DOHH2 (cell line): Measurements from ENCODE around the gene LINGO1.

Experiments
- H3F3A ChIP-seq: fragments of 200-600 bp; sonication (generic), shearing (Covaris generic); 2 replicates; pipeline ENCODE4 v1.6.0; 2016; ENCODE audit warnings: antibody characterized with exemption, mild to moderate bottlenecking; ENCODE audit not compliant: control insufficient read depth, insufficient read depth
- H3K27ac ChIP-seq: fragments of 200-600 bp; sonication (generic); 2 replicates; pipeline ENCODE4 v1.5.1; 2014; ENCODE audit warnings: low read depth, mild to moderate bottlenecking, low read length, moderate library complexity
- H3K27me3 ChIP-seq: fragments of 200-600 bp; sonication (generic); 2 replicates; pipeline ENCODE4 v1.6.1; 2014; ENCODE audit warnings: mild to moderate bottlenecking, low read length, mixed read lengths; ENCODE audit not compliant: control insufficient read depth
- H3K36me3 ChIP-seq: fragments of 200-600 bp; sonication (generic); 2 replicates; pipeline ENCODE4 v1.6.1; 2014; ENCODE audit warnings: mild to moderate bottlenecking, low read length, moderate library complexity, mixed read lengths; ENCODE audit not compliant: control insufficient read depth
- H3K4me1 ChIP-seq: fragments of 200-600 bp; sonication (generic); 2 replicates; pipeline ENCODE4 v1.6.1; 2014; ENCODE audit warnings: mild to moderate bottlenecking, low read length, mixed read lengths; ENCODE audit not compliant: control insufficient read depth
- H3K4me2 ChIP-seq: fragments of 200-600 bp; sonication (generic); 2 replicates; pipeline ENCODE4 v1.6.0; 2014; ENCODE audit warnings: mild to moderate bottlenecking, low read length, moderate library complexity
- H3K4me3 ChIP-seq: fragments of 200-600 bp; sonication (generic); 2 replicates; pipeline ENCODE4 v1.5.1; 2014; ENCODE audit warnings: mild to moderate bottlenecking, low read length, mixed read lengths
- H3K79me2 ChIP-seq: fragments of 200-600 bp; sonication (generic); 2 replicates; pipeline ENCODE4 v1.6.1; 2014; ENCODE audit warnings: mild to moderate bottlenecking, low read length, mixed read lengths; ENCODE audit not compliant: control insufficient read depth
- H3K9me2 ChIP-seq: fragments of 200-600 bp; sonication (generic); replicated peaks from 2 replicates; pipeline ENCODE4 v1.6.1; 2014; ENCODE audit warnings: mild to moderate bottlenecking, low read length, mixed read lengths; ENCODE audit not compliant: control insufficient read depth
- H3K9me3 ChIP-seq: fragments of 200-600 bp; sonication (generic); 2 replicates; pipeline ENCODE4 v1.6.1; 2014; ENCODE audit warnings: antibody characterized with exemption, low read length, mixed read lengths; ENCODE audit not compliant: control insufficient read depth, insufficient read depth
- H4K20me1 ChIP-seq: fragments of 200-600 bp; sonication (generic); 2 replicates; pipeline ENCODE4 v1.6.0; 2014; ENCODE audit warnings: low read depth, mild to moderate bottlenecking, antibody characterized with exemption, low read length, moderate library complexity; ENCODE audit not compliant: control insufficient read depth, insufficient read depth
- EZH2phosphoT487 ChIP-seq: fragments of 200-600 bp; sonication (generic); IDR thresholded peaks from 2 replicates; pipeline ENCODE4 v1.6.1; 2017; ENCODE audit warnings: borderline replicate concordance, mild to moderate bottlenecking, antibody characterized with exemption, low read length, moderate library complexity, mixed read lengths
- TF ChIP-seq, protein P1 (sequence below): fragments of 200-600 bp; sonication (generic); IDR thresholded peaks from one replicate; pipeline ENCODE4 v1.5.1; 2014; ENCODE audit warnings: antibody characterized with exemption, mild to moderate bottlenecking, low read depth, low read length; ENCODE audit not compliant: poor library complexity, severe bottlenecking

The LINGO1 gene

DNA sequence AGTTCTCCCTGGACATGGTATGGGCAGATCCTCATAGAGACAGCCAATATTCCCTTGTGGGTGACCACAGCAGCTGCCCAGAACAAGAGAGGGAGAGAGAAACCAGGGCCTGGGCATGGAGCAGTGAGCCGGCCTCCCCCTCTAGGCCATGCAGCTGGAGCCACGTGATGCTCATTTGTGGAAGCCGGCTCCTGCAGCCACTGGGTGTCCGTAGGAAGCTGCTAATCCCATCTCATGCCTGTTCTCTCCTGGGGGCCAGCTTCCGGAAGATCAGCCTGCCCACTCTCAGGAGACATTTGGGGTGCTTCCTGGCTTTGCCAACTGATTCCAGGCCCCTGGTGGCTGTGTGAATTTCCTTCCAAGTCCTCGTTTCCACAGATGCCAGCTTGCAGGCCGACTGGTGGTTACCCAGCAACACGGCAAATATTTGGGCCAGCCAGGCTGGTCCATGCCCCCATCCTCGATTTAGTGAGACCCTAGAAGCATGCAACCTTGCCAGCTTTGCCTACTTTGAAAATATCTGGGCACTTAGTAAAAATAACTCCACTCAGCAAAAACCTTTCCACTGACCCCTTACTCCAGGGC, 55.3 kb downstream of the LINGO1 start:
- no peaks in the 10 kb centered on the region for H3K27me3 ChIP-seq
- H3K4me3 ChIP-seq = no peak overlapping the region
- no peak overlapping the region for H3K4me2 ChIP-seq
- no peak for TF ChIP-seq EZH2phosphoT487
- H3K36me3 ChIP-seq = no peaks in the 10 kb centered on the region
- no peak overlapping the region for H3K27ac ChIP-seq
- H3K4me1 ChIP-seq = no peaks in the 10 kb centered on the region
- H3F3A ChIP-seq = no peaks in the 10 kb centered on the region
- H4K20me1 ChIP-seq = no peaks in the 10 kb centered on the region
- no peaks in the 10 kb centered on the region for H3K79me2 ChIP-seq
- no peaks in the 10 kb centered on the region for H3K9me2 ChIP-seq
- H3K9me3 ChIP-seq = no peaks in the 10 kb centered on the region

DNA sequence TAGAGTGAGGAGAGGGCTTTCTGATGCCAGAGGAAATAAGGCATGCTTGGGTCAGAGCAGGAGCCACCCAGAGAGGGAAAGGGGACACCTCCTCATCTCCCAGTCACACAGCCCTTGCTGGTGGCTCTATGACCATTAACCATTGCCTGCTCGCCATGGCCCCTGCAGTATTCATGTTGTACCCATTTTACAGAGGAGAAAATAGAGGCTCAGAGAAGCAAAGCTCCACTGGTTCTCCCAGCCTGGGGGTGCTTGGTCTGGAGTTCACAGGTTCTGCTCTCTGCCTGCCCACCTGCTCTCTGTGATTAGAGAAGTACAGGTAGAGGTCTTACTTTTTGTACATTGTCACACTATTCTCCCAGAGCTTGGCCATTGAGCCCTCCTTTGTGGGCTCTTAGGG, 56.2 kb downstream of the LINGO1 start:
- Histone ChIP-seq H3K4me3 (no peak overlapping the region), H3K9me3 (no peaks in the 10 kb centered on the region), H4K20me1 (no peaks in the 10 kb centered on the region), H3K27me3 (no peaks in the 10 kb centered on the region), H3K27ac (no peak overlapping the region), H3F3A (no peaks in the 10 kb centered on the region), H3K4me2 (no peak overlapping the region), H3K9me2 (no peaks in the 10 kb centered on the region), H3K36me3 (no peaks in the 10 kb centered on the region), H3K79me2 (no peaks in the 10 kb centered on the region), H3K4me1 (no peaks in the 10 kb centered on the region)
- no peak for TF ChIP-seq EZH2phosphoT487
- TF ChIP-seq, protein P1, sequence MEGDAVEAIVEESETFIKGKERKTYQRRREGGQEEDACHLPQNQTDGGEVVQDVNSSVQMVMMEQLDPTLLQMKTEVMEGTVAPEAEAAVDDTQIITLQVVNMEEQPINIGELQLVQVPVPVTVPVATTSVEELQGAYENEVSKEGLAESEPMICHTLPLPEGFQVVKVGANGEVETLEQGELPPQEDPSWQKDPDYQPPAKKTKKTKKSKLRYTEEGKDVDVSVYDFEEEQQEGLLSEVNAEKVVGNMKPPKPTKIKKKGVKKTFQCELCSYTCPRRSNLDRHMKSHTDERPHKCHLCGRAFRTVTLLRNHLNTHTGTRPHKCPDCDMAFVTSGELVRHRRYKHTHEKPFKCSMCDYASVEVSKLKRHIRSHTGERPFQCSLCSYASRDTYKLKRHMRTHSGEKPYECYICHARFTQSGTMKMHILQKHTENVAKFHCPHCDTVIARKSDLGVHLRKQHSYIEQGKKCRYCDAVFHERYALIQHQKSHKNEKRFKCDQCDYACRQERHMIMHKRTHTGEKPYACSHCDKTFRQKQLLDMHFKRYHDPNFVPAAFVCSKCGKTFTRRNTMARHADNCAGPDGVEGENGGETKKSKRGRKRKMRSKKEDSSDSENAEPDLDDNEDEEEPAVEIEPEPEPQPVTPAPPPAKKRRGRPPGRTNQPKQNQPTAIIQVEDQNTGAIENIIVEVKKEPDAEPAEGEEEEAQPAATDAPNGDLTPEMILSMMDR = no peak

DNA sequence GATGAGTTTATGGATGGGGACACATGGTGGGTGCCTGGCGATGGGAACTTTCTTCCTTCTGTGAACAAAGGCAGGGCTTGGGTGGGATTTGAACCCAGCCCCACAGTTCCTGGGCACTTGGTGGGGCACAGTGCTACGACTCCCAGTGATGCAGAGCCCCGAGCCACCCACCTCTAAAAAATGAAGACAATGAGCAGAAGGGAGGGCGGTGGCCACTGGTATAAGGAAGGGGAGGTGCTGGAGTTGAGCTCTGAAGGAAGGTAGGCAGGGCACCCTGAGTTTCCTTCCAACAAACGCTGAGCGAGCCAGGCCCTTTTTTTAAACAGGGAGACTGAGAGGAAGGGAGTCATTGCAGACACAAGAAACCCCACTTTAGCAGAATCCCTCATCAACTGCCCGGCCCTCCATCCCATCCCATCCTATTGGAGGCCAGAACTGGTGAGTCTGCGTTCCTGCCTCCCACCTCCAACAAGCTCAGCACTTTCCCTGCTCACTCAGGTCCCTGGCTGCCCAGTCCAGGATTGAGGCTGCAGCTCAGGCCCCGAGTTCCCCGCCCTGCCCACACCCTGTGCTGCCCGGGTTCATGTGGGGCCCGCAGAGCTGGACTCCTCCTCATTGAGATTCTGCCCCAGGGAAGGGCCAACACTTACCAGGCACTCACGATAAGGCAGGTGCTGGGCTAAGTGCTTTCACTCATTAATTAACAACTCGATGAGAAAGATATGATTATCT, 57.3 kb downstream of the LINGO1 start:
- H3K4me2 ChIP-seq = no peak overlapping the region
- no peaks in the 10 kb centered on the region for H3K79me2 ChIP-seq
- no peaks in the 10 kb centered on the region for H3K9me2 ChIP-seq
- H3F3A ChIP-seq = no peaks in the 10 kb centered on the region
- no peak overlapping the region for H3K27ac ChIP-seq
- no peaks in the 10 kb centered on the region for H3K9me3 ChIP-seq
- no peak for TF ChIP-seq EZH2phosphoT487
- TF ChIP-seq, protein P1 = no peak
- H3K27me3 ChIP-seq = no peaks in the 10 kb centered on the region
- H3K4me3 ChIP-seq = no peak overlapping the region
- H4K20me1 ChIP-seq = no peaks in the 10 kb centered on the region
- H3K4me1 ChIP-seq = no peaks in the 10 kb centered on the region
- H3K36me3 ChIP-seq = no peaks in the 10 kb centered on the region

DNA sequence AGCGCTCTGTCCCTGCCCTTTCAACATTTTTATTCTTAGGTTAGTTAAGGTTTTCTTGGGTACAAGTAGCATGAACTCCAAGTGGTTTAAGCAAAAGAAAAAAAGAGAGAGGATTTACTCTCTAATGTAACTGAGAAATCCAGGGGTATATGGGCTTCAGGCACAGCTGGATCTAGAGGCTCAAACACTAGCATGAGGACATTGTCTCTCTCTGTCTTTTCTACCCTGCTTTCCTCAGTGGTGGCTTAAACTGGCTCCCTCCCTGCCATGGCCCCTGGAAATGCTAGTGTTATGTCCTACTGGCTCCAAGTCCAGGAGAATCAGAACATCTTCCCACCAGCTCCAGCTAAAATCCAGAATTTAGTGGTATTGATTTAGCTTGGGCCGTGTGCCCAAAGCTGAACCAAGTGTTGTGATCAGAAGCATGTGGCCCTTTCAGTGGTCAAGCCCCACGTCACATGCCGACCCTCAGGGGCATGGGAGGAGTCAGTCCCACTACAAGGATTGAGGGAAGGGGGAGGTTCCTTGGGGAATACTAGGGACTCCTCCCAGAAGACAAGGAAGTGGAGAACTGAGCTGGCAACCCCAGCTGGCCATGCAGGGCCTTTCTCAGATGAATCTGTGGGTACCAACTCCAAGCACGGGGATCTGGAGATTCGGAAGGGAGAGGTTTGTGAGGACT, 58.0 kb downstream of the LINGO1 start:
- H3K36me3 ChIP-seq = no peaks in the 10 kb centered on the region
- H3K4me1 ChIP-seq = no peaks in the 10 kb centered on the region
- H3K27ac ChIP-seq = no peak overlapping the region
- H3K79me2 ChIP-seq = no peaks in the 10 kb centered on the region
- H4K20me1 ChIP-seq = no peaks in the 10 kb centered on the region
- no peaks in the 10 kb centered on the region for H3K9me2 ChIP-seq
- no peak overlapping the region for H3K4me2 ChIP-seq
- no peaks in the 10 kb centered on the region for H3K9me3 ChIP-seq
- no peak overlapping the region for H3K4me3 ChIP-seq
- H3F3A ChIP-seq = no peaks in the 10 kb centered on the region
- H3K27me3 ChIP-seq = no peaks in the 10 kb centered on the region
- no peak for TF ChIP-seq EZH2phosphoT487
- TF ChIP-seq, protein P1 = no peak
